Brain pericyte (primary cell): ENCODE results near the gene CCDC195.
"Not testable (repeated sequence)": the region's sequence is repeated elsewhere in the genome, so short reads cannot be mapped to it uniquely, and the experiment has no call there.

ENCODE experiments used
- DNase-seq: peaks from one replicate; pipeline ENCODE4 v3.0.0-alpha.2; 2012; ENCODE audit warnings: low read depth, low spot score

Gene CCDC195

DNA sequence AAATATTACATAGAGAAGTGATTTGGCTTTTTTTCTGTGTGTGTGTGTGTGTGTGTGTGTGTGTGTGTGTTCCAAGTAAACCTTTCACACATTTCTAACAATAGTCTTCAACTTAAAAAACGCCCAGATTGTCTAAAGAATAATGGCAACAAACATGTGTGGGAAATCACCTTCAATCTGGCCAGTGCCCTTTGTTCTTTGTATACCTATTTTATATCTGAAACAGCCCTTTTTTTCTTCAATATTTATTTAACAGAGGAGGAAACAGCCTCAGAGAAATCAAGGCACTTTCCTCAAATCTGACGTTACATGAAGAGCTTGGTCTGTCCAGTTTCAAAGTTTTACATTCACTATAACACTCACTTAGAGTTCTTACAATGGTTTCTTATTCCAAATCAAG, 25.3 kb downstream of the CCDC195 start:
- DNase-seq, result no peak

GRCh38 chr2:224689539-224689938, 26.6 kb downstream of the CCDC195 start:
- no peak for DNase-seq

DNA sequence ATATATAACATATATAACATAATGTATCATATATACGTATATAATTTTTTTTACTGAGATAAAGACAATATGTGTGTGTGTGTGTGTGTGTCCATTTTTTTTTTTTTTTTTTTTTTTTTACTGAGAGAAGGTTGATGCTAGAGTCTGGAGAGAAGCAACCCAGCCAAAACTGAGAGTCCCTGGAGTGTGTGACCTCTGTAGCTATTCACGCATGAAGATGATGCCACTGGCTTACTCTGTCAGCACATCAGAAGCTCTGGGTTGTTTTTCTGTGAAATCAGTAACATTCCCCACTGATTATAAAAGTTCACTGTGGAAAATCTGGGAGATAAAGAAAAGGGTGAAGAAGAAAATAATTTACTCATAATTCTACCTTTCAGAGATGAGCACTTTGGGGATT, 27.2 kb downstream of the CCDC195 start:
- DNase-seq, result no peak

GRCh38 chr2:224687156-224687555, 29.0 kb downstream of the CCDC195 start:
- DNase-seq, result no peak

DNA sequence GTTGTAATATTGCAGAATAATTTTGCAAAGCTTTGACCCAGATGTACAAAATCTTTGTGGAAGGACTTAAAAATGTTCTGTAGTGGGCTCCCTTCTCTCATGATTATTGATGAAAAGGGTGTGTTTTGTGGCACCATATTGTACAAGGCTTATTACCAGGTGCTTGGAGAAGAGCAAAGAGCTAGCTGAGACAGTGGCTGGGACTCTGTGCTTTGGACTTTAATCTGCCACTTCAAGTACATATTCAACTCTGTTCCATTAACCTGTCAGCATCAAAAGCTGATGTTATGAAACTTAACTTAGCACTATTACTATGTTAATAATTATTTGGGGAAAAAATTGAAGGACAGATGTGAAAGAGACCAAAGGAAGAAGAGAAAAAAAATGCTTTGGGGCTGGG, 31.0 kb downstream of the CCDC195 start:
- DNase-seq, result no peak

- DNase-seq, result no peak
Measured at GRCh38 chr2:224682134-224682533, 34.0 kb downstream of the CCDC195 start.

DNA sequence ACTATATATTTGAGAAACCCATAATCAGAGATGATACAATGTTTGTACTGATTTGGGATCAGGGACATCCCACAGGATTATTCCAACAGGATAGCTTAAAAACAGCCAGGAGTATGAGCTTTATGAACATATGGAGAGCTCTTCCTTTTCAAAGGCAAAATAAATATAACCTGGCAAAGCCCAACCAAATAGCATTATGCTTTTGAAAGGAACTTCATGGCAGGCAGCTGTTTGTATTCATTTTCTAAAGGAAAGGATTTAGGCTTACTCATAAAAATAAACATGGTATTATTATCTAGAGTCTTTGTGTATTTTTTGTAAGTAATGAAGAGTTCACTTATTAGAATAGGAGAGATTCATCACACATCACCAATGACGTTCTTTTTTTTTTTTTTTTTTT, 44.4 kb downstream of the CCDC195 start:
- DNase-seq, result no peak

DNA sequence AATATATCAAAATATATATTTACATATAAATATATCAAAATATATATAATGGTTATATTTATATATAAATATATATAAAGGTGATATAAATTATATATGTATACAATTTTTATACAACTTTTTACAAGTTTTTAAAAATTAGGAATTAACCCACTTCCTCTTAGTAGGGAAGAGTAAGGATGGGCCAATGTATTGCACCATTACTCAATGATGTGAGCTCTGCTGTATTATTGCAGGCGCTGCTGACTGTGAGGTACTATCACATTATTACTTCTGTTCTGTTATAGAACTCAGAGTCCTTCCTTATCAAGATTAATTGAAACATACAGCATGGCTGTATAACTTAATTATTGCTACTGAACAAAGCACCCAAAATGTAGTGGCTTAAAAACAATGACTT, 46.0 kb downstream of the CCDC195 start:
- no peak for DNase-seq

DNA sequence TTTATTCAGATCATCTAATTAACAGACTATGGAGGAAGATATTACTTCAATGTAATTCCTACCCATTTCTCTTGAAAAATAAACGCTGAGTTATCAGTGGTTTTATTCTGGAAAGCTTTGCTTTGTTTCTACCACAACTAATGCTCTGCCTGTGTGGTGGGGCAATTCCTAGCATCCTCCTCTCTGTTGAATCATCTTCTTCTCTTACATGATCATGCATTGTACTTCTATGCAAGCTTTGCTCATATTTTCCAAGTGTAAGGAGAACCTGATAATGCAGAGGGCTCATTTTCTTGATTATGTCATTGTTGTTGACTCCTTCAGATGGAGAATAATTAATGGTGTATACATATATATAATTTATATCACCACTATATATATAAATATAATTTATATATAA, 46.7 kb downstream of the CCDC195 start:
- no peak for DNase-seq

- DNase-seq, result no peak
Measured at GRCh38 chr2:224668123-224668909, 47.8 kb downstream of the CCDC195 start.

DNA sequence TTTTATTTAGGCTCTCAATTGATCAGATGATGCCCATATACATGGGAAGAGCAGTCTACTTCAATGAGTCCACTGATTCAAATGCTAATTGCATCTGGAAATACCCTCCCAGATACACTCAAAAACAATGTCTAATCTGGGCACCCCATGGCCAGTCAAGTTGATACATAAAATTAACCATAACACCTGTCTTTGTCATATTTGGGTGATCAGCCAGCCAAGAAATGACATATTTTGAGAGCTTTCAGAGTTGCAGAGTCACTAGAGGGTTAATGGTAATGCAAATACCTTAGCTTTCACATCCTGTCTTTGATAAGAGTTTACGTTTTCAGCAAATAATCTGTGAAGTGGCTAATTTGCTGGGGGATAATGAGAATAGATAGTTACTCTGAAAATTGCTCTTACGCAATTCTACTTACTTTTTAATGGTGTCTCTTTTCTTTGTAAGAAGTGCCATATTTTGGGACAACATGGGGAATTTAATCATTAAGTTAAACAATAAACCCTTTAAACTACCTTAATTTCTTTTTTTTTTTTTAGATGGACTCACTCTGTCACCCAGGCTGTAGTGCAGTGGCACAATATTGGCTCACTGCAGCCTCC, 49.1 kb downstream of the CCDC195 start:
- DNase-seq, result no peak

DNA sequence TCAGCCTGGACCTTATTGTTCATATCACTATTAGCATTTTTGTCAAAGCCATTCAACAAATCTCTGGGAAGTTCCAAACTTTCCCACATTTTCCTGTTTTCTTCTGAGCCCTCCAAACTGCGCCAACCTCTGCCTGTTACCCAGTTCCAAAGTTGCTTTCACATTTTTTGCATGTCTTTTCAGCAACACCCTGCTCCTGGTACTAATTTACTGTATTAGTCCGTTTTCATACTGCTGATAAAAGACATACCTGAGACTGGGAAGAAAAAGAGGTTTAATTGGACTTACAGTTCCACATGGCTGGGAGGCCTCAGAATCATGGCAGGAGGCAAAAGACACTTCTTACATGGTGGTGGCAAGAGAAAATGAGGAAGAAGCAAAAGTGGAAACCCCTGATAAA, 52.8 kb downstream of the CCDC195 start:
- not testable (repeated sequence) for DNase-seq

DNA sequence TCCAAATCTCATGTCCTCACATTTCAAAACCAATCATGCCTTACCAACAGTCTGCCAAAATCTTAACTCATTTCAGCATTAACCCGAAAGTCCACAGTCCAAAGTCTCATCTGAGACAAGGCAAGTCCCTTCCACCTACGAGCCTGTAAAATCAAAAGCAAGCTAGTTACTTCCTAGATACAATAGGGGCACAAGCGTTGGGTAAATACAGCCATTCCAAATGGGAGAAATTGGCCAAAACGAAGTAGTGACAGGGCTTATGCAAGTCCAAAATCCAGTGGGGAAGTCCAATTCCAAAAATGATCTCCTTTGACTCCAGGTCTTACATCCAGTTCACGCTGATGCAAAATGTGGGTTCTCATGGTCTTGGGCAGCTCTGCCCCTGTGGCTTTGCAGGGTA, 54.5 kb downstream of the CCDC195 start:
- DNase-seq, result not testable (repeated sequence)

- DNase-seq, result no peak
Measured at GRCh38 chr2:224659714-224660113, 56.5 kb downstream of the CCDC195 start.

GRCh38 chr2:224658780-224659405, 57.3 kb downstream of the CCDC195 start:
- DNase-seq, result peak; percentile 8

- DNase-seq, result no peak
Measured at GRCh38 chr2:224657349-224657748, 58.8 kb downstream of the CCDC195 start.

DNA sequence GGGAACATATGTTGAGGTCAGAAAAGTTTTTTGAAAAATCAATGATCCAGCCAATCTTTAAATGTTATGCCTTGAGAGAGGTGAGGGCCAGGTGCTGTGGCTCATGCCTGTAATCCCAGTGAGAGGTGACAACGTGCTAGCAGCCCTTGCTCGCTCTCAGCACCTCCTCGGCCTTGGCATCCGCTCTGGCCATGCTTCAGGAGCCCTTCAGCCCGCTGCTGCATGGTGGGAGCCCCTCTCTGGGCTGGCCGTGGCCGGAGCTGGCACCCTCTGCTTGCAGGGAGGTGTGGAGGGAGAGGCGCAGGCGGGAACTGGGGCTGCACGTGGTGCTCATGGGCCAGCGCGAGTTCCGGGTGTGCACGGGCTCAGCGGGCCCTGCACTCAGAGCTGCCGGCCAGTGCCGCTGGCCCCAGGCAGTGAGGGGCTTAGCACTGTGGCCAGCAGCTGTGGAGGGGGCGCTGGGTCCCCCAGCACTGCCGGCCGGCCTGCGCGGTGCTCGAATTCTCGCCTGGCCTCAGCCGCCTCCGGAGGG, 61.1 kb downstream of the CCDC195 start:
- no peak for DNase-seq
